HEK293 (cell line): ENCODE measurements around the gene STRA6.

ENCODE experiments used
- FEZF1 ChIP-seq: fragments of 450-650 bp; formaldehyde crosslinking; IDR thresholded peaks from 2 replicates; pipeline ENCODE4 v1.5.1; 2016; ENCODE audit warnings: missing biosample characterization, missing genetic modification characterization
- GFI1B ChIP-seq: fragments of 450-650 bp; formaldehyde crosslinking; IDR thresholded peaks from 2 replicates; pipeline ENCODE4 v1.5.1; 2016; ENCODE audit warnings: missing biosample characterization, missing genetic modification characterization
- HOXD13 ChIP-seq: sonication (generic); formaldehyde crosslinking; IDR thresholded peaks from 2 replicates; pipeline ENCODE4 v1.8.0; 2022; ENCODE audit warnings: missing genetic modification reagents, borderline replicate concordance
- KLF1 ChIP-seq: fragments of 450-650 bp; formaldehyde crosslinking; IDR thresholded peaks from 2 replicates; pipeline ENCODE4 v1.5.1; 2016; ENCODE audit warnings: missing biosample characterization, missing genetic modification characterization
- KLF17 ChIP-seq: fragments of 450-650 bp; formaldehyde crosslinking; IDR thresholded peaks from 2 replicates; pipeline ENCODE4 v1.5.1; 2016; ENCODE audit warnings: missing biosample characterization, missing genetic modification characterization
- SCRT1 ChIP-seq: fragments of 450-650 bp; formaldehyde crosslinking; IDR thresholded peaks from 2 replicates; pipeline ENCODE4 v1.5.1; 2016; ENCODE audit warnings: missing biosample characterization, missing genetic modification characterization, borderline replicate concordance
- ZBTB20 ChIP-seq: fragments of 450-650 bp; formaldehyde crosslinking; IDR thresholded peaks from 2 replicates; pipeline ENCODE4 v1.5.1; 2016; ENCODE audit warnings: missing biosample characterization, missing genetic modification characterization
- ZBTB7A ChIP-seq: fragments of 450-650 bp; formaldehyde crosslinking; IDR thresholded peaks from 2 replicates; pipeline ENCODE4 v1.5.1; 2016; ENCODE audit warnings: low read depth, missing biosample characterization, missing genetic modification characterization
- ZFP3 ChIP-seq: fragments of 450-650 bp; formaldehyde crosslinking; IDR thresholded peaks from 2 replicates; pipeline ENCODE4 v1.5.1; 2016; ENCODE audit warnings: low read depth, missing biosample characterization, missing genetic modification characterization
- ZFP41 ChIP-seq: fragments of 450-650 bp; formaldehyde crosslinking; IDR thresholded peaks from 2 replicates; pipeline ENCODE4 v1.5.1; 2016; ENCODE audit warnings: missing biosample characterization, missing genetic modification characterization, borderline replicate concordance
- ZFP69B ChIP-seq: fragments of 450-650 bp; formaldehyde crosslinking; IDR thresholded peaks from 2 replicates; pipeline ENCODE4 v1.5.1; 2016; ENCODE audit warnings: missing biosample characterization, missing genetic modification characterization
- ZNF112 ChIP-seq: fragments of 450-650 bp; formaldehyde crosslinking; IDR thresholded peaks from 2 replicates; pipeline ENCODE4 v1.5.0; 2017; ENCODE audit warnings: missing biosample characterization, missing genetic modification characterization
- ZNF16 ChIP-seq: fragments of 450-650 bp; formaldehyde crosslinking; IDR thresholded peaks from 2 replicates; pipeline ENCODE4 v1.5.1; 2016; ENCODE audit warnings: low read depth, missing biosample characterization, missing genetic modification characterization
- ZNF184 ChIP-seq: fragments of 450-650 bp; IDR thresholded peaks from 2 replicates; pipeline ENCODE4 v1.5.1; 2018; ENCODE audit warnings: missing biosample characterization, mild to moderate bottlenecking, missing genetic modification characterization
- ZNF2 ChIP-seq: fragments of 450-650 bp; formaldehyde crosslinking; IDR thresholded peaks from 2 replicates; pipeline ENCODE4 v1.5.1; 2016; ENCODE audit warnings: missing biosample characterization, missing genetic modification characterization
- ZNF211 ChIP-seq: fragments of 450-650 bp; formaldehyde crosslinking; IDR thresholded peaks from 2 replicates; pipeline ENCODE4 v1.5.1; 2016; ENCODE audit warnings: low read depth, missing biosample characterization, missing genetic modification characterization
- ZNF24 ChIP-seq: fragments of 450-650 bp; formaldehyde crosslinking; IDR thresholded peaks from 2 replicates; pipeline ENCODE4 v1.5.1; 2016; ENCODE audit warnings: missing biosample characterization, missing genetic modification characterization
- ZNF274 ChIP-seq, 2 experiments: fragments of 200-500 bp in 1 of 2; fragments of 450-650 bp in 1 of 2; sonication (Bioruptor generic) in 1 of 2; formaldehyde crosslinking in 1 of 2; IDR thresholded peaks; 2 replicates each; pipeline versions ENCODE4 v1.5.1 to v1.6.1; 2014 to 2016; ENCODE audit warnings: borderline replicate concordance in 1 of 2, inconsistent platforms in 1 of 2, low read length in 1 of 2, missing biosample characterization in 1 of 2, missing genetic modification characterization in 1 of 2
- ZNF280D ChIP-seq: fragments of 450-650 bp; formaldehyde crosslinking; IDR thresholded peaks from 2 replicates; pipeline ENCODE4 v1.5.1; 2016; ENCODE audit warnings: missing biosample characterization, missing genetic modification characterization
- ZNF366 ChIP-seq: fragments of 450-650 bp; formaldehyde crosslinking; conservative IDR thresholded peaks from 2 replicates; pipeline ENCODE4 v1.5.1; 2016; ENCODE audit warnings: missing biosample characterization, missing genetic modification characterization
- ZNF426 ChIP-seq: fragments of 450-650 bp; formaldehyde crosslinking; IDR thresholded peaks from 2 replicates; pipeline ENCODE4 v1.5.1; 2017; ENCODE audit warnings: missing biosample characterization, missing genetic modification characterization, mild to moderate bottlenecking, inconsistent platforms, moderate library complexity
- ZNF521 ChIP-seq: fragments of 450-650 bp; formaldehyde crosslinking; IDR thresholded peaks from 2 replicates; pipeline ENCODE4 v1.5.1; 2017; ENCODE audit warnings: missing biosample characterization, mild to moderate bottlenecking, missing genetic modification characterization
- ZNF530 ChIP-seq: fragments of 450-650 bp; formaldehyde crosslinking; IDR thresholded peaks from 2 replicates; pipeline ENCODE4 v1.5.1; 2016; ENCODE audit warnings: low read depth, missing biosample characterization, missing genetic modification characterization
- ZNF549 ChIP-seq: fragments of 450-650 bp; IDR thresholded peaks from 2 replicates; pipeline ENCODE4 v1.5.1; 2018; ENCODE audit warnings: missing biosample characterization, missing genetic modification characterization, mild to moderate bottlenecking, inconsistent platforms, moderate library complexity
- ZNF621 ChIP-seq: fragments of 450-650 bp; formaldehyde crosslinking; IDR thresholded peaks from 2 replicates; pipeline ENCODE4 v1.5.1; 2017; ENCODE audit warnings: missing biosample characterization, missing genetic modification characterization
- ZNF660 ChIP-seq: fragments of 450-650 bp; IDR thresholded peaks from 2 replicates; pipeline ENCODE4 v1.5.1; 2018; ENCODE audit warnings: missing biosample characterization, mild to moderate bottlenecking, missing genetic modification characterization
- ZNF670 ChIP-seq: fragments of 450-650 bp; formaldehyde crosslinking; IDR thresholded peaks from 2 replicates; pipeline ENCODE4 v1.5.1; 2016; ENCODE audit warnings: missing biosample characterization, missing genetic modification characterization, low read depth
- ZNF677 ChIP-seq: fragments of 450-650 bp; IDR thresholded peaks from 2 replicates; pipeline ENCODE4 v1.5.0; 2018; ENCODE audit warnings: missing biosample characterization, mild to moderate bottlenecking, missing genetic modification characterization, moderate library complexity
- ZNF76 ChIP-seq: fragments of 450-650 bp; formaldehyde crosslinking; IDR thresholded peaks from 2 replicates; pipeline ENCODE4; 2016; ENCODE audit warnings: low read depth, missing biosample characterization, missing genetic modification characterization, borderline replicate concordance
- ZNF768 ChIP-seq: fragments of 450-650 bp; formaldehyde crosslinking; IDR thresholded peaks from 2 replicates; pipeline ENCODE4 v1.5.1; 2018; ENCODE audit warnings: missing biosample characterization, mild to moderate bottlenecking, missing genetic modification characterization
- ZNF776 ChIP-seq: fragments of 450-650 bp; formaldehyde crosslinking; IDR thresholded peaks from 2 replicates; pipeline ENCODE4 v1.5.0; 2017; ENCODE audit warnings: missing biosample characterization, missing genetic modification characterization, borderline replicate concordance
- TF ChIP-seq, protein P1 (sequence below): fragments of 450-650 bp; formaldehyde crosslinking; optimal IDR thresholded peaks from 2 replicates; pipeline ENCODE3; 2016; ENCODE audit warnings: missing biosample characterization, mild to moderate bottlenecking, missing genetic modification characterization
- TF ChIP-seq, protein P2 (sequence below): fragments of 450-650 bp; formaldehyde crosslinking; IDR thresholded peaks from 2 replicates; pipeline ENCODE4 v1.5.1; 2016; ENCODE audit warnings: missing biosample characterization, missing genetic modification characterization
- TF ChIP-seq, protein P3 (sequence below): fragments of 450-650 bp; IDR thresholded peaks from 2 replicates; pipeline ENCODE4 v1.5.1; 2018; ENCODE audit warnings: missing biosample characterization, mild to moderate bottlenecking, missing genetic modification characterization

The STRA6 gene

GRCh38 chr15:74196175-74196574 is 6.4 kb downstream of the STRA6 start (continued):
- TF ChIP-seq, protein P1, sequence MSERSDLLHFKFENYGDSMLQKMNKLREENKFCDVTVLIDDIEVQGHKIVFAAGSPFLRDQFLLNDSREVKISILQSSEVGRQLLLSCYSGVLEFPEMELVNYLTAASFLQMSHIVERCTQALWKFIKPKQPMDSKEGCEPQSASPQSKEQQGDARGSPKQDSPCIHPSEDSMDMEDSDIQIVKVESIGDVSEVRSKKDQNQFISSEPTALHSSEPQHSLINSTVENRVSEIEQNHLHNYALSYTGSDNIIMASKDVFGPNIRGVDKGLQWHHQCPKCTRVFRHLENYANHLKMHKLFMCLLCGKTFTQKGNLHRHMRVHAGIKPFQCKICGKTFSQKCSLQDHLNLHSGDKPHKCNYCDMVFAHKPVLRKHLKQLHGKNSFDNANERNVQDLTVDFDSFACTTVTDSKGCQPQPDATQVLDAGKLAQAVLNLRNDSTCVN (tag by site-specific recombination), result no peak
- no peak for TF ChIP-seq ZNF76 (tag by site-specific recombination)
- TF ChIP-seq ZNF366 (tag by site-specific recombination), result no peak
- TF ChIP-seq ZBTB20 (tag by site-specific recombination), result peak; percentile 70
- no peak for TF ChIP-seq SCRT1
- no peak for TF ChIP-seq ZNF776
- no peak for TF ChIP-seq FEZF1
- TF ChIP-seq GFI1B (tag by site-specific recombination), result no peak
- TF ChIP-seq ZNF660 (tag by site-specific recombination), result peak; percentile 91
- TF ChIP-seq ZFP41 (tag by site-specific recombination), result no peak
- TF ChIP-seq KLF1 (tag by site-specific recombination), result peak; percentile 93
- no peak for TF ChIP-seq KLF17 (tag by site-specific recombination)
- no peak; the same call in 1 of the 2 replicates for TF ChIP-seq ZNF184
- no peak for TF ChIP-seq ZNF16 (tag by site-specific recombination)
- no peak for TF ChIP-seq ZNF274 (IDR thresholded peaks at IDR 0.05; ENCODE audit: low read length)
- no peak for TF ChIP-seq ZNF274 (tag by site-specific recombination; IDR thresholded peaks at IDR 0.05; ENCODE audit: borderline replicate concordance)
- no peak for TF ChIP-seq ZNF521
- peak; percentile 99 for TF ChIP-seq ZNF24
- no peak for TF ChIP-seq ZNF670
- no peak for TF ChIP-seq ZNF621 (tag by site-specific recombination)
- TF ChIP-seq, protein P2, sequence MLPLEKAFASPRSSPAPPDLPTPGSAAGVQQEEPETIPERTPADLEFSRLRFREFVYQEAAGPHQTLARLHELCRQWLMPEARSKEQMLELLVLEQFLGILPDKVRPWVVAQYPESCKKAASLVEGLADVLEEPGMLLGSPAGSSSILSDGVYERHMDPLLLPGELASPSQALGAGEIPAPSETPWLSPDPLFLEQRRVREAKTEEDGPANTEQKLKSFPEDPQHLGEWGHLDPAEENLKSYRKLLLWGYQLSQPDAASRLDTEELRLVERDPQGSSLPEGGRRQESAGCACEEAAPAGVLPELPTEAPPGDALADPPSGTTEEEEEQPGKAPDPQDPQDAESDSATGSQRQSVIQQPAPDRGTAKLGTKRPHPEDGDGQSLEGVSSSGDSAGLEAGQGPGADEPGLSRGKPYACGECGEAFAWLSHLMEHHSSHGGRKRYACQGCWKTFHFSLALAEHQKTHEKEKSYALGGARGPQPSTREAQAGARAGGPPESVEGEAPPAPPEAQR, result no peak
- TF ChIP-seq ZNF768, result no peak
- TF ChIP-seq HOXD13 (CRISPR knock-in tag), result no peak
- TF ChIP-seq, protein P3, sequence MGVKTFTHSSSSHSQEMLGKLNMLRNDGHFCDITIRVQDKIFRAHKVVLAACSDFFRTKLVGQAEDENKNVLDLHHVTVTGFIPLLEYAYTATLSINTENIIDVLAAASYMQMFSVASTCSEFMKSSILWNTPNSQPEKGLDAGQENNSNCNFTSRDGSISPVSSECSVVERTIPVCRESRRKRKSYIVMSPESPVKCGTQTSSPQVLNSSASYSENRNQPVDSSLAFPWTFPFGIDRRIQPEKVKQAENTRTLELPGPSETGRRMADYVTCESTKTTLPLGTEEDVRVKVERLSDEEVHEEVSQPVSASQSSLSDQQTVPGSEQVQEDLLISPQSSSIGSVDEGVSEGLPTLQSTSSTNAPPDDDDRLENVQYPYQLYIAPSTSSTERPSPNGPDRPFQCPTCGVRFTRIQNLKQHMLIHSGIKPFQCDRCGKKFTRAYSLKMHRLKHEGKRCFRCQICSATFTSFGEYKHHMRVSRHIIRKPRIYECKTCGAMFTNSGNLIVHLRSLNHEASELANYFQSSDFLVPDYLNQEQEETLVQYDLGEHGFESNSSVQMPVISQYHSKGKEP (tag by site-specific recombination), result no peak
- no peak for TF ChIP-seq ZNF530
- TF ChIP-seq ZNF112 (tag by site-specific recombination), result no peak
- no peak for TF ChIP-seq ZNF211 (tag by site-specific recombination)
- no peak for TF ChIP-seq ZNF280D (tag by site-specific recombination)
- no peak for TF ChIP-seq ZNF677
- TF ChIP-seq ZBTB7A (tag by site-specific recombination), result no peak
- no peak for TF ChIP-seq ZFP3
- no peak for TF ChIP-seq ZFP69B
- TF ChIP-seq ZNF549, result no peak
- no peak for TF ChIP-seq ZNF426
- no peak for TF ChIP-seq ZNF2 (tag by site-specific recombination)
